ENCODE results near the gene RNF157. TPM values are rescaled to one million over a fixed set of nuclear protein-coding genes. Genes with fewer than 3 reads are reported as not detected.

RNF157 gene
- total and polyA plus RNA-seq, 2 experiments from 2014 or later = 5.0 to 8.6 TPM

DNA sequence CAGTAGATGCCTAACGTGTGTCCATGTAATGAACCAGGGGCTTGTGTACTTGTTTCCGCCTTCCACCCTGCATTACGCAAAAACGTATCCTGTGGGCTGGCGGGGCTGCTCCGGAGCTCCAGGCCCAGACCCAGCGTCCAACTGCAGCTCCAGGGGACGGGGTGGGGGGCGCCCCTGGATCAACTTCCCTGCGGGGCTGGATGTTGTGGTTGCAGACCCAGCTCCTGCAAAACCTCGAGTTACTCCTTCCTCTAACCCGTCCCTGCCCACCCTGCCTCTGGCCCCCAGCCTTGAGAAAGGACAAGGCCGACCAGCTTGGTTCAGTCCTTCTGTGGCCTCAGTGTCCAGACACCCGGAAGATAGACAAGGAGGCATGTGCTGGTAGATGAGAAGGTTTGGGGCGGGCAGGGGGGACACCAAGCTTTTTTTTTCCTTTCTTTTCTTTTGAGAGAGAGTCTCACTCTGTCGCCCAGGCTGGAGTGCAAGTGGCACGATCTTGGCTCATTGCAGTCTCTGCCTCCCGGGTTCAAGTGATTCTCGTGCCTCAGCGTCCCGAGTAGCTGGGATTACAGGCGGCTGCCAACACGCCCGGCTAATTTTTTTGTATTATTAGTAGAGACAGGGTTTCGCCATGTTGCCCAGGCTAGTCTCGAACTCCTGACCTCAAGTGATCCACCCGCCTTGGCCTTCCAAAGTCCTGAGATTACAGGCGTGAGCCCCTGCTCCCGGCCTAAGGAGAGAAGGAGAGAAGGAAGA, 136.0 kb downstream of the RNF157 start:
- peaks cover 26% of the 10 kb centered on the region for H3K4me1 ChIP-seq (ENCODE audit: insufficient read depth)
- no peaks in the 10 kb centered on the region for H3K9me3 ChIP-seq (ENCODE audit: low read depth)
- peak overlapping the region; percentile 81 for H3K4me2 ChIP-seq
- no peak overlapping the region for H3K4me3 ChIP-seq
- no peak for DNase-seq (ENCODE audit: low spot score)
- peak overlapping the region; percentile 81 for H3K27ac ChIP-seq
- H3K36me3 ChIP-seq (replicated peaks; ENCODE audit: insufficient read depth, low read depth) = no peaks in the 10 kb centered on the region
- no peaks in the 10 kb centered on the region for H3K9me2 ChIP-seq (replicated peaks; ENCODE audit: insufficient read depth)
- no peak for TF ChIP-seq CTCF (IDR thresholded peaks at IDR 0.05; ENCODE audit: poor library complexity)
- TF ChIP-seq EZH2phosphoT487 (IDR thresholded peaks at IDR 0.05; ENCODE audit: low read depth, severe bottlenecking, unreplicated experiment) = no peak
- no peak for TF ChIP-seq EZH2 (IDR thresholded peaks at IDR 0.05; ENCODE audit: borderline replicate concordance)
- 94% methylated on average over 26 of the region's 29 CpGs for WGBS (ENCODE audit: low lambda C conversion rate, missing lambda C conversion rate)
- H3K79me2 ChIP-seq = peaks cover 18% of the 10 kb centered on the region
- no peaks in the 10 kb centered on the region for H3K27me3 ChIP-seq
- peak overlapping the region; percentile 92 for H2AFZ ChIP-seq
- H4K20me1 ChIP-seq (ENCODE audit: insufficient read depth, poor library complexity, severe bottlenecking) = no peaks in the 10 kb centered on the region

DNA sequence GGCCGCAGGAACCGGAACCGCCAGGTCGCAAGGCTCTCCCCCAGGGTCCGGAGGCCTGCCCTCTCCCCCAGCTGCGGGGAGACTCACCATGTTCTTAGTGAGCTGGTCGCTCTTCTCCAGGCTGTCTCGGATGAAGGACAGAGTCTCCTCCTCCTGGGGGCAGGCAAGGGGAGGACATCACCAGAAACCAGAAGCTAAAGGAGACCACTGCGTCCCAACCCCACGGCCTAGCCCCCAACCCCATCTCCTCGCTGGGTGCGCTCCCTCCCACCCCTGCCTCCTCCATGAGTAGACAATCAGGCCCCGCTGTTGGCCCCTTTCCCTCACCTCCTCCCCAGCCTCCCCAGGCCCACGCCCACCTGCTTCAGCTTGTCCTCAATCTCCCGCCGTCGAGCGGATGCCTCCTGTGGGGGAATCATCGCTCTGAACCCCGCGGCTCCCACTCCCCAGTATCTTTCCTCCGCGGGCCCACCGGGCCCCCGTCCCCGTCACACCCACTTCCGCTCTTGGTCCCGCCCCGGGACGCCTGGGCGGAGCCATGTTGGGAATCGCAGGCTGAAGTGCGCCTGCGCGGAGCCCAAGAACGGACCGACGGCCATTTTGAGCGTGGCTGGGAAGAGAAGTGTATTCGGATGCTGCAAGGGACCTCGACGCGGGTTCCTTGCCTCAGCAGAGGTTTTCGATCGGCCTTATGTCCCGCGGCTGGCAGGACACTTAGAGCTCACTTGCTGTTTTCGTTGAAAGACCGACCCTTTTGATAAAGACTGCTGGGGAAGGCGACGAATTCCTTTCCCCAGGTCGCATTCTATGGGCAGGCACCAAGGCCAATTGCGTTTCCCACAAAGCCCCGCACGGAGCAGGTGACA, 136.8 kb downstream of the RNF157 start, which contains the start of gene EXOC7:
Gene EXOC7, minus strand, starts transcription at position 514 of the 866 bp plus-strand sequence. Its CDS starts 95 bp downstream, at position 419.
- 11% methylated on average over 40 of the region's 55 CpGs for WGBS (ENCODE audit: low lambda C conversion rate, missing lambda C conversion rate)
- H3K9me3 ChIP-seq (ENCODE audit: low read depth) = no peaks in the 10 kb centered on the region
- H3K27me3 ChIP-seq = no peaks in the 10 kb centered on the region
- H3K4me2 ChIP-seq = peak within 1 kb of the TSS; percentile 81
- DNase-seq (ENCODE audit: low spot score) = peak; percentile 98
- H3K36me3 ChIP-seq (replicated peaks; ENCODE audit: insufficient read depth, low read depth) = no peaks in the 10 kb centered on the region
- H3K79me2 ChIP-seq = peaks cover 18% of the 10 kb centered on the region
- H3K4me3 ChIP-seq = peak within 1 kb of the TSS; percentile 63
- no peaks in the 10 kb centered on the region for H4K20me1 ChIP-seq (ENCODE audit: insufficient read depth, poor library complexity, severe bottlenecking)
- peak within 1 kb of the TSS; percentile 81 for H3K27ac ChIP-seq
- TF ChIP-seq EZH2 (IDR thresholded peaks at IDR 0.05; ENCODE audit: borderline replicate concordance) (no peak), CTCF (IDR thresholded peaks at IDR 0.05; ENCODE audit: poor library complexity) (no peak), EZH2phosphoT487 (IDR thresholded peaks at IDR 0.05; ENCODE audit: low read depth, severe bottlenecking, unreplicated experiment) (no peak)
- no peaks in the 10 kb centered on the region for H3K9me2 ChIP-seq (replicated peaks; ENCODE audit: insufficient read depth)
- peaks cover 26% of the 10 kb centered on the region for H3K4me1 ChIP-seq (ENCODE audit: insufficient read depth)
- H2AFZ ChIP-seq = peak within 1 kb of the TSS; percentile 92

- 2% methylated on average over 4 of the region's 4 CpGs for whole genome bisulfite sequencing (ENCODE audit: low lambda C conversion rate, missing lambda C conversion rate)
- H3K27ac ChIP-seq = peak overlapping the region; percentile 81
- H3K79me2 ChIP-seq = peaks cover 18% of the 10 kb centered on the region
- peak overlapping the region; percentile 81 for H3K4me2 ChIP-seq
- no peak for DNase-seq (ENCODE audit: low spot score)
- H3K9me3 ChIP-seq (ENCODE audit: low read depth) = no peaks in the 10 kb centered on the region
- H3K36me3 ChIP-seq (replicated peaks; ENCODE audit: insufficient read depth, low read depth) = no peaks in the 10 kb centered on the region
- TF ChIP-seq EZH2phosphoT487 (IDR thresholded peaks at IDR 0.05; ENCODE audit: low read depth, severe bottlenecking, unreplicated experiment) (no peak), EZH2 (IDR thresholded peaks at IDR 0.05; ENCODE audit: borderline replicate concordance) (no peak), CTCF (IDR thresholded peaks at IDR 0.05; ENCODE audit: poor library complexity) (no peak)
- peak overlapping the region; percentile 63 for H3K4me3 ChIP-seq
- peaks cover 26% of the 10 kb centered on the region for H3K4me1 ChIP-seq (ENCODE audit: insufficient read depth)
- no peaks in the 10 kb centered on the region for H3K9me2 ChIP-seq (replicated peaks; ENCODE audit: insufficient read depth)
- no peaks in the 10 kb centered on the region for H4K20me1 ChIP-seq (ENCODE audit: insufficient read depth, poor library complexity, severe bottlenecking)
- H3K27me3 ChIP-seq = no peaks in the 10 kb centered on the region
- H2AFZ ChIP-seq = peak overlapping the region; percentile 46
Observed at GRCh38 chr17:76102944-76103273, 137.4 kb downstream of the RNF157 start.

Measured in hepatocyte (in vitro differentiated cells).